ENCODE data around the gene SLCO2A1.

Gene SLCO2A1

DNA sequence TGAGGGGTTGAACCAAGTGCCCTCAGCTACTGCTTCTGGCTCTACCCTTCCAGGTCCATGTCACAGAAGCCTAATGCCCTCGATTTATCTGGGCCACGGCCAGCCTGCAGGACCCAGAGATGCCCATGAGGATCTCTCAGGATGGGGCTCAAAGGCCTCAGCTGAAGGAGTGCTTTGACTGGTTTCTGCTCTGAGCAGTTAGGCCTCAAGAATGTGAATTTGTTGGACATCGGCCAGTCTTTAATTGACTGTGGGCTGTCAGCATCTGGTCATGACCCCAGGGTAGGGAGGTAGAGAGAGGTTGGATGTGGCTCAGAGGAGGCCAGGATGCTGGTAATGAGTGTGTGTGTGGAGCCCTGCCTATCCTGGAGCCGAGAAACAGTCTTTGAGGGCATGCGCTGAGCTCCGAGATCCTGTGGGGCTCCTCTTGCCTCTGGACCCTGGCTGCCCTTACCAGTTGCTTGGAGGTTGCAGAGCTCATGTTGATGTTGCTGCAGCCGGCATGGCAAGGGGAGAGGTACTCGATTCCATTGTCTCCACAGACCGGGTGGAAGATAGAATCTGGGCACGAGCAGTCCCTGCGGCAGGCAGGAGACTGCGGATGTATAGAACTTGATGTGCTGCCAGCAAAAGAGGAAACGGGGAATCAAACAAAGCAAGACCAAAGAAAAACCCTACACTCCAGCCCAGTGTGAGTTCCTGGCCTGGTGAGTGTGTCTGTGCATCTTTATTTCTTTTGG is 84.9 kb downstream of the SLCO2A1 start:
- no peak for TF ChIP-seq CTCF (IDR thresholded peaks at IDR 0.05; ENCODE audit: extremely low read depth, missing control alignments)
- no peak for DNase-seq (ENCODE audit: low spot score)

DNA sequence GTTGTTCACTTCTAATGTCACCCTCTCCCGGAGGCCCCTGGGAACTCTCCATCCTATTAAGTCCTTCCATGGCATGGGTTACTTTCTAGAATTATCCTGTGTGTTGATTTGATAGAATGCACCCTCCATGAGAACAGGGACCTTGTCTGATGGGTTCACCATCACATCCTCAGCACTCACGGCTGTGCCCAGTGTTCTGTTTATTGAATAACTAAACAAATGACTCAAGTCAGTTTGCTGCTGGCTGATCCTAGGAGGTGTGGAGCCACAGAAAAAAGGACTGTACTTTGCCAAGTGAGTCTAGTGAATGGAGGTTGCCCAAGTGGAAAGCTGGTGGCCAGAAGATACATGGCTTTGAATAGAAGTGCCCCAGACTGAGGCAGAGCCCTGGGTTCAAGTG is 85.5 kb downstream of the SLCO2A1 start:
- DNase-seq (ENCODE audit: low spot score), result no peak
- no peak for TF ChIP-seq CTCF (IDR thresholded peaks at IDR 0.05; ENCODE audit: extremely low read depth, missing control alignments)

DNA sequence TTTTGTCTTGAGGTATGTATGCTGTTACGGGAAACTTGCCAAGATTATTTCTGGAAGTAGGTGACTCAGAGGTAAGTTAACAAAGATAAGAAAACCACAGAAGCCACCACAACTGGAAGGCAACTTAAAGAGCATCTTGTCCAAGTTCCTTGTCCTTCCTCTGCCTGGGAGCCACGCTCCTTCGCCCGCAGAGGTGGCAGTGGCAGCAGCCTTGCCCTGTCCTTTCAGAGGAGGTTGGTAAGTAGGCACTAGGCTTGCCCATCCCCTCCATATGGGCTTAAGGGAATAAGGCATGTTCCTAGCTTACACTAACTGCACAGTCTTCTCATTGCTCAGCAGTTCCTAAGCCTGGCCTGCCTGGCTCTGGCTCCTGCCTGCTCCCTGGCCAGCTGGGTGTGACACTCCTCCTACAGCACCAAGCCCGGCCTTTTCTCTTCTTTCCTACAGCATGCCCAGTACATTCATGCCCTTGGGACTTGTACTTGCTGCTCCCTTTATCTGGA is 86.0 kb downstream of the SLCO2A1 start:
- no peak for TF ChIP-seq CTCF (IDR thresholded peaks at IDR 0.05; ENCODE audit: extremely low read depth, missing control alignments)
- DNase-seq (ENCODE audit: low spot score), result no peak

DNA sequence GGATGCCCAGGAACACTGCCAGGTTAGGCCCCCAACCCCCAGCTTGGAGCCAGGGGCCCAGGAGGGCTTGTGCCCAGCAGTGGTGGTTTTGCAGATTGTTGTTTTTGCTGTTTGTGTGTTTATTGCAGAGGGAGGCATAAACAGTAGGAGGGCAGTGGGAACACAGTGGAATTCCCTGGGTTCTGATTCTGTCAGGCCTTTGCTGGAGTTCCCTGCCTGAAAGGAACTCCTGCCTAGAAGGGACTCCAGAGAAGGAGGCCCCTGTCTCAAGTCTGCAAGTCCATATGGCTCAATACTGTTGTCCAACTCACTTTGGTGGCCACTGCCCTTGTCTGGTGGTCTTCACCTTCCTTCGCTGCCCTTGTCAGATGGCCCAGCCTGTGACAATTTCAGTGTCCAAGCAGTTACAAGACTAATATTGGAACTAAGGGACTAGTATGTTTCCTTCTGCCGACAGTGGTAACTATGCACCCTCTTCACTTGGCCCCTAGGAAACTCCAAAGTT is 86.6 kb downstream of the SLCO2A1 start:
- no peak for DNase-seq (ENCODE audit: low spot score)
- no peak for TF ChIP-seq CTCF (IDR thresholded peaks at IDR 0.05; ENCODE audit: extremely low read depth, missing control alignments)

GRCh38 chr3:133941415-133941821 is 88.3 kb downstream of the SLCO2A1 start:
- DNase-seq (ENCODE audit: low spot score), result no peak
- TF ChIP-seq CTCF (IDR thresholded peaks at IDR 0.05; ENCODE audit: extremely low read depth, missing control alignments), result no peak

DNA sequence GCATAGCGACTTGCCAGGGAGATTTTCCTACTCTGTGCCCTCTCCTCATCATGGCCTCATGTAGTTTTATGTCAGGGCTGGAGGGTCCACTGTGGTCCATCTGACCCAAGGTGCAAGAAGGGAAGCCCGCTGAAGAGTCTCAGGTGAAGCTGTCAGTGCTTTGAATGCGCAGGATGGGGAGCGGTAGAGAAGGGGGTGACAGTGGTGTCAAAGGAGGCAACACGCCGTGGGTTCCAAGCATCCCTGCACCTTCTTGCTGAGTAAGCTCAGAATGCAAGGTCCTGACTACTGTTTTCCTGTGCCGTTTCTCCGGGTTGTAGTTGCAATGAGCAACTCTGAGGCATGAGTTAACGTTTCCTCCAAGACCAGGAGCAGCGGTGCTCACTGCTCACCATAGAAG is 89.2 kb downstream of the SLCO2A1 start:
- DNase-seq (ENCODE audit: low spot score), result no peak
- no peak for TF ChIP-seq CTCF (IDR thresholded peaks at IDR 0.05; ENCODE audit: extremely low read depth, missing control alignments)

DNA sequence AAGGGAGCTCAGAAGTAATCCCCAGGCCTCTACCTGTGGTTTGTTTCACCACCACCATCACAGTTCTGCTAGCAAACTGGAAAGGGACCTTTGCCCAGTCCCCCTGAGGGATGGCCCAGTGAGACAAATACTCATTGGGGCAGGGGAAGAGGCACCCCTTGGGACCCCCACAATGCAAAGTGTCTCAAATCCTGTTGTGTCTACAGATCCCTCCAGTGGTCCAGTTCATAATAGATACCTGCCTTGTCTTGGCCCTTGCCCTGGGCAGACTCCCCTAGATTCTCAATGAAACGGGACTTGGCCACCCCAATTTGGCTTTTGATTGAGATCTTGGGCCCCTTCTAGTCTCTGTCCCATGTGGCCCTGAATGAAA is 90.3 kb downstream of the SLCO2A1 start:
- no peak for DNase-seq (ENCODE audit: low spot score)
- no peak for TF ChIP-seq CTCF (IDR thresholded peaks at IDR 0.05; ENCODE audit: extremely low read depth, missing control alignments)
